ENCODE results near the gene STOML2. TPM values are rescaled to one million over a fixed set of nuclear protein-coding genes. Genes with fewer than 3 reads are reported as not detected.
"Not testable (repeated sequence)": the region's sequence is repeated elsewhere in the genome, so short reads cannot be mapped to it uniquely, and the experiment has no call there.

STOML2 gene, protein sequence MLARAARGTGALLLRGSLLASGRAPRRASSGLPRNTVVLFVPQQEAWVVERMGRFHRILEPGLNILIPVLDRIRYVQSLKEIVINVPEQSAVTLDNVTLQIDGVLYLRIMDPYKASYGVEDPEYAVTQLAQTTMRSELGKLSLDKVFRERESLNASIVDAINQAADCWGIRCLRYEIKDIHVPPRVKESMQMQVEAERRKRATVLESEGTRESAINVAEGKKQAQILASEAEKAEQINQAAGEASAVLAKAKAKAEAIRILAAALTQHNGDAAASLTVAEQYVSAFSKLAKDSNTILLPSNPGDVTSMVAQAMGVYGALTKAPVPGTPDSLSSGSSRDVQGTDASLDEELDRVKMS
- 169 and 193 TPM in 2 replicates for total RNA-seq

DNA sequence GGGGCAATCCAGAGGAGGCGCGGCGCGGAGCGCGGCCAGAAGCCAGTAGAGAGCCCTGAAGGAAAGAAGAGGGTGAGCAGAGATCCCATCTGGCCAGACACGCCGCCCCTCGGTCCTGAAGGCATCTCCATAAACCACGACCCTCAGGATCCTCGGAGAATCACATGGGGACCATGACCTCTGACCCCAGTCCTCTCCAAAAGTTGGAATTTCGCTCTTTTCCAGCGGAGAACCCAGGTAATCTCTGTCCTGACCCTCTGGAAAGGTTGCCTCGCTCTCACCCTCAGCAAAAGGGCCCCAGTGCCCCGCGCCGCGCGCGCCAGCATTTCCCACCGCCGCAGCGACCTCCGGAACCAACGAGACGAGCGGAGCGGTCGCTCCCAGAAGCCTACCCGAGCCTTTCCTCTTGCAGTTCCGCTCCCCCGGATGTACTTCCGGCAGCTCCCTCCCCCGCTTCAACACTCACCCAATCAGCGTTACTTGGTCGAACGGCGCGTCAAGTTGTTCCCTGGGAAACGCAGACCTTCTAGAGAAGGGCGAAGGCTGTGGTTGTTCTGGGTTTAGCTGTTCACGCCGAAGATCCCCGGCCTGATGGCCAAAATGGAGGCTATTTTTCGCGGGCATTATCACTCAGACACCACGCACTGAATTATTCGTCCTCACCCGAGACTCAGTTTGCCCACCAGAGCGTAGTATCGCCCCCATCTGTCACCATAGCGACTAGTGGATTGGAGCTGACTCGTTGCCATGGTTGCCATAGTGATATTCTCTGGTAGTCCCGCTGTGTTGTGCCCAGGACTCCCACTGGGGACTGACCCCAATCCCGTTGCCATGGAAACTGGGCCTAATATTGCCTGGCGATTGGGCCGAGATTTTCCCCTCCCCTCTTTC lies at the start of gene STOML2:
Gene STOML2, minus strand, starts transcription at position 363 of the 891 bp plus-strand sequence. Its CDS starts 37 bp downstream, at position 326.
- TF ChIP-seq, protein P1, sequence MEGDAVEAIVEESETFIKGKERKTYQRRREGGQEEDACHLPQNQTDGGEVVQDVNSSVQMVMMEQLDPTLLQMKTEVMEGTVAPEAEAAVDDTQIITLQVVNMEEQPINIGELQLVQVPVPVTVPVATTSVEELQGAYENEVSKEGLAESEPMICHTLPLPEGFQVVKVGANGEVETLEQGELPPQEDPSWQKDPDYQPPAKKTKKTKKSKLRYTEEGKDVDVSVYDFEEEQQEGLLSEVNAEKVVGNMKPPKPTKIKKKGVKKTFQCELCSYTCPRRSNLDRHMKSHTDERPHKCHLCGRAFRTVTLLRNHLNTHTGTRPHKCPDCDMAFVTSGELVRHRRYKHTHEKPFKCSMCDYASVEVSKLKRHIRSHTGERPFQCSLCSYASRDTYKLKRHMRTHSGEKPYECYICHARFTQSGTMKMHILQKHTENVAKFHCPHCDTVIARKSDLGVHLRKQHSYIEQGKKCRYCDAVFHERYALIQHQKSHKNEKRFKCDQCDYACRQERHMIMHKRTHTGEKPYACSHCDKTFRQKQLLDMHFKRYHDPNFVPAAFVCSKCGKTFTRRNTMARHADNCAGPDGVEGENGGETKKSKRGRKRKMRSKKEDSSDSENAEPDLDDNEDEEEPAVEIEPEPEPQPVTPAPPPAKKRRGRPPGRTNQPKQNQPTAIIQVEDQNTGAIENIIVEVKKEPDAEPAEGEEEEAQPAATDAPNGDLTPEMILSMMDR (IDR thresholded peaks at IDR 0.05; ENCODE audit: insufficient read depth, low read depth, low read length): no peak
- peak; percentile 97 for DNase-seq (ENCODE audit: low read depth)
- peak within 1 kb of the TSS; percentile 92 for H3K4me3 ChIP-seq (ENCODE audit: low read depth, low read length)

DNA sequence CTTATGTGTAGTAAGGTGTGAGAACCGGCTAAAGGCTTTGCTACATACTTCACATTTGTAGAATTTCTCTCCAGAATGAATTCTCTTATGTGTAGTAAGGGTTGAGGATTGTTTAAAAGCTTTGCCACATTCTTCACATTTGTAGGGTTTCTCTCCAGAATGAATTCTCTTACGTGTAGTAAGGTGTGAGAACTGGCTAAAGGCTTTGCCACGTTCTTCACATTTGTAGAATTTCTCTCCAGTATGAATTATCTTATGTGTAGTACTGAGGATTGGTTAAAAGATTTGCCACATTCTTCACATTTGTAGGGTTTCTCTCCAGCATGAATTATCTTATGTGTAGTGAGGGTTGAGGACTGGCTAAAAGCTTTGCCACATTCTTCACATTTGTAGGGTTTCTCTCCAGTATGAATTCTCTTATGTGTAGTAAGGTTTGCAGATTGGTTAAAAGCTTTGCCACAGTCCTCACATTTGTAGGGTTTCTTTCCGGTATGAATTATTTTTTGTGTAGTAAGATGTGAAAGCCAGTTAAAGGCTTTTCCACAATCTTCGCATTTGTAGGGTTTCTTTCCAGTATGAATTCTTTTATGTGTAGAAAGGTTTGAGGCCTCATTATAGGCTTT lies 45.1 kb upstream of the STOML2 start:
- not testable (repeated sequence) for DNase-seq (ENCODE audit: low read depth); H3K4me3 ChIP-seq (ENCODE audit: low read depth, low read length)

DNA sequence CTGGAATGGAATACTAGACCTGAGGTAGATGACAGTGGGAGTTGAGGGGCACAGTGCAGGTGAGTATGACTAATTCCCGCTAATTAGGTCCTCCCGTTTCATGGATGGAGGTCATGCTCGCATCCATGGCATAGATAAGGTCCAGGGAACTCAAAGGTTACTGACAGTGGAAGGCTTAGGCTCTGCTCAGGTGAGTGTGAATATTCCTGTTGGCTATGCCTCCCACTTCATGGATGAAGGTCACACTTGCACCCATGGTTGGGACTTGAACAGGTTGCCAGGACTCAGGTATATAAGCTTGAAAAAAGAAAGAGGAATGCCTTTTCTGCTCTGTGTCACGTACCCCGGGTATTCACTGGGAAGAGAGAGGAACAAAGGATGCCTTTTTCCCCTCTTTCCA lies 39.1 kb upstream of the STOML2 start:
- H3K4me3 ChIP-seq (ENCODE audit: low read depth, low read length): no peak overlapping the region
- TF ChIP-seq, protein P1 (IDR thresholded peaks at IDR 0.05; ENCODE audit: insufficient read depth, low read depth, low read length): no peak
- no peak for DNase-seq (ENCODE audit: low read depth)

DNA sequence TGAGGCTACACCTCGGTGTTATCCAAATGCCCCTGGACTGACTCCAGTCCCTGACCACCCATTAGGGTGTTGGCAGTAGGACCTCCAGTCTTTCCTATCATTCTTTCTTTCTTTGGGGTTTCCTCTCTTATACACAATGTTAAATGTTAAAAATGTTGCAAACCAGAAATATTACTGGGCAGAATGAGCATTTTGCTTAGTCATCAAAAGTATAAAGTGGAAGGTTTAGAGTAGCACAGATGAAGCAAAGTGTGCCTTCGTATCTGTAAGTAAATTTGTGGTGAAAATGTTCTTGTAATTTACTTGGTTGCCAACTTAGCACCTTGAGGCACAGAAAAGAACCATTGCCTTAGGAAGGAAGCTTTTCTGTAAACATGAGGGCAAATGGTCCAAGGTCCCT lies 37.2 kb upstream of the STOML2 start:
- TF ChIP-seq, protein P1 (IDR thresholded peaks at IDR 0.05; ENCODE audit: insufficient read depth, low read depth, low read length): no peak
- no peak for DNase-seq (ENCODE audit: low read depth)
- H3K4me3 ChIP-seq (ENCODE audit: low read depth, low read length): no peak overlapping the region

DNA sequence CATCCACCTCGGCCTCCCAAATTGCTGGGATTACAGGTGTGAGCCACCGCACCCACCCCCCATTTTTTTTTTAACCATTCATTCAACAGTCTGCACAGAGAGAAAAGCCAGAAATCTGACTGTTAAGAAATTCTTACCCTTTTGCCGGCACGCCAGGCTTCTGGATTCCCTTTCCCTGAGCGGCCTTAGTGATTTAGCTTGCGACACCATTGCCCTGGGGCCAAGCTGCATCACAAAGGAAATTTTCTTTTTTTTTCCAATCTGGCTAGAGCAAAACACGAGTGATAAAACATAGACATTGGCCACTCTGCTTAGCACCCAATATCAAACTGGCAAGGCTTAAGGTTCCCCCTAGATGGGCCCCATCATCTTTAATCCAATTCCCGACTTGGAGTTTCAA lies 33.9 kb upstream of the STOML2 start:
- TF ChIP-seq, protein P1 (IDR thresholded peaks at IDR 0.05; ENCODE audit: insufficient read depth, low read depth, low read length): no peak
- no peak for DNase-seq (ENCODE audit: low read depth)
- no peak overlapping the region for H3K4me3 ChIP-seq (ENCODE audit: low read depth, low read length)

DNA sequence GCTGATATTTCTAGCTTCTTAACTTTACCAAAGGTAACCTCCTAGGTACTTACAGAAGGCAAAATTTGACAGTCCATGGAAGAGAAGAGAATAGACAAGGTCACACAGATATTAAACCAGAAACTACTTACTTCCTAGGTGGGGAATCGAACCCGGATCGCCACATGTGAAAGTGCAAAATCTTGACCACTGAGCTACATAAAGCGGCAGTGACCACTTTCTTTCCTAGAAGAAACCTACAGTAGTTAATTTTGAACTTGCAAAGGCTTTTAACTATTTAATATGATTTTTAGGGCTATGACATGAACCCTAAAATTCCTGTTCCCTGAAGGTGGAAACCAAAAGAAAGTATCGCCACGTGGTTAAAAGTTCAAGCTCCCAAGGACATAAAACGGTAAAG lies 33.1 kb upstream of the STOML2 start:
- TF ChIP-seq, protein P1 (IDR thresholded peaks at IDR 0.05; ENCODE audit: insufficient read depth, low read depth, low read length): no peak
- DNase-seq (ENCODE audit: low read depth): no peak
- no peak overlapping the region for H3K4me3 ChIP-seq (ENCODE audit: low read depth, low read length)

DNA sequence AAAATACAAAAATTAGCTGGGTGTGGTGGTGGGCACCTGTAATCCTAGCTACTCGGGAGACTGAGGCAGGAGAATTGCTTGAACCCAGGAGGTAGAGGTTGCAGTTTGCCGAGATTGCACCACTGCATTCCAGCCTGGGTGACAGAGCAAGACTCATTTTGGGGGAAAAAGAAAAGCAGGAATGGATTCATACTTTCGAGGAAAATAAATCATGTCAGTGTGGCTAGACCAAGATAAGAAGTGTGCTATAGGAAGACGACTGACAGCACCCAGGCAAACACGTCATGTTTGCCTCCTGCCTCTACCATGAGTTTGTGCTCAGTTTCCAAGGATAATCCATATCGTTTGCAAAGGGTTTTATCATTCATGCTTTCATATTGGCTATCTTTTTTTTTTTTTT lies 32.0 kb upstream of the STOML2 start:
- DNase-seq (ENCODE audit: low read depth): no peak
- H3K4me3 ChIP-seq (ENCODE audit: low read depth, low read length): no peak overlapping the region
- TF ChIP-seq, protein P1 (IDR thresholded peaks at IDR 0.05; ENCODE audit: insufficient read depth, low read depth, low read length): no peak

All from fibroblast of villous mesenchyme (primary cell).